MCF 10A (cell line): ENCODE data around the gene PSPN. TPM values are rescaled to one million over a fixed set of nuclear protein-coding genes. Genes with fewer than 3 reads are reported as not detected.
"Not testable (repeated sequence)": the region's sequence is repeated elsewhere in the genome, so short reads cannot be mapped to it uniquely, and the experiment has no call there.

ENCODE experiments used
- BruUV-seq: library from RNA; stranded (reverse); fragments of 400-500 nt; replicated peaks from 2 replicates; lab custom pipeline; 2021; lab: Mats Ljungman, UMichigan
- CTCF ChIA-PET: fragments of 300-600 bp; sonication (Branson Sonifier 250); formaldehyde crosslinking; extraction: SDS; loops from one replicate; lab custom pipeline; 2021; ENCODE audit warnings: antibody characterized with exemption, inconsistent platforms; lab: Yijun Ruan, JAX
- POLR2A ChIA-PET: fragments of 300-600, 350-650 bp; sonication (Branson Sonifier 250); formaldehyde crosslinking; extraction: SDS; loops from one replicate; lab custom pipeline; 2020; ENCODE audit warnings: antibody characterized with exemption, inconsistent platforms; lab: Yijun Ruan, JAX
- DNase-seq: peaks from one replicate; pipeline ENCODE4 v3.0.0-alpha.2; 2018; ENCODE audit not compliant: unreplicated experiment
- H3K27ac Mint-ChIP-seq: one replicate; pipeline ENCODE4 v1.8.0; 2022; ENCODE audit warnings: mild to moderate bottlenecking, low read depth, mixed read lengths; ENCODE audit not compliant: unreplicated experiment
- H3K27me3 Mint-ChIP-seq: one replicate; pipeline ENCODE4 v1.8.0; 2022; ENCODE audit warnings: mixed read lengths; ENCODE audit not compliant: insufficient read depth, unreplicated experiment
- H3K36me3 Mint-ChIP-seq: one replicate; pipeline ENCODE4 v1.8.0; 2022; ENCODE audit warnings: mild to moderate bottlenecking, moderate library complexity, mixed read lengths; ENCODE audit not compliant: insufficient read depth, unreplicated experiment
- H3K4me1 Mint-ChIP-seq: one replicate; pipeline ENCODE4 v1.8.0; 2022; ENCODE audit warnings: mixed read lengths; ENCODE audit not compliant: insufficient read depth, unreplicated experiment
- H3K4me3 Mint-ChIP-seq: one replicate; pipeline ENCODE4 v1.8.0; 2022; ENCODE audit warnings: mild to moderate bottlenecking, moderate library complexity, mixed read lengths; ENCODE audit not compliant: unreplicated experiment
- H3K9me3 Mint-ChIP-seq: one replicate; pipeline ENCODE4 v1.8.0; 2022; ENCODE audit warnings: mixed read lengths; ENCODE audit not compliant: unreplicated experiment
- CTCF ChIP-seq: fragments of 200-600 bp; IDR thresholded peaks from one replicate; pipeline ENCODE4 v1.8.0; 2022; ENCODE audit warnings: antibody characterized with exemption, mild to moderate bottlenecking; ENCODE audit not compliant: unreplicated experiment
- intact Hi-C: fragments of 100-400 bp; cut with micrococcal nuclease; formaldehyde crosslinking; loops from 2 replicates; pipeline ENCODE4 v1.14.1; 2022
- total RNA-seq: library from RNA; stranded (reverse); gene quantifications from 2 replicates; pipeline ENCODE4 v1.2.3, GENCODE V29; 2022

The PSPN gene
- total RNA-seq, 1 experiment from 2014 or later: 1.1 TPM

- no peaks in the 10 kb centered on the region for H3K27me3 Mint-ChIP-seq
- H3K36me3 Mint-ChIP-seq: no peaks in the 10 kb centered on the region
- H3K27ac Mint-ChIP-seq: no peak overlapping the region
- ChIA-PET POLR2A (no interaction called here), CTCF (interaction anchor here (0.7 kb wide), 1 partner anchor 184 kb away, joined by 3 read pairs; no protein-coding TSS in a partner anchor)
- no peaks in the 10 kb centered on the region for H3K4me1 Mint-ChIP-seq
- H3K4me3 Mint-ChIP-seq: no peak overlapping the region
- no peaks in the 10 kb centered on the region for H3K9me3 Mint-ChIP-seq
- intact Hi-C loops: no loop called here
- no peak for DNase-seq
- no TSS peak for BruUV-seq
- no peak for TF ChIP-seq CTCF
These were observed 27.3 kb upstream of the PSPN start for GRCh38 chr19:6402837-6403608.

- Mint-ChIP-seq H3K9me3 (no peaks in the 10 kb centered on the region), H3K4me3 (no peak overlapping the region), H3K36me3 (no peaks in the 10 kb centered on the region), H3K4me1 (no peaks in the 10 kb centered on the region), H3K27ac (no peak overlapping the region), H3K27me3 (no peaks in the 10 kb centered on the region)
- no TSS peak for BruUV-seq
- no peak for DNase-seq
- ChIA-PET POLR2A (no interaction called here), CTCF (interaction anchor here (0.8 kb wide), 1 partner anchor 24 kb away, joined by 3 read pairs; no protein-coding TSS in a partner anchor)
- no peak for TF ChIP-seq CTCF
- intact Hi-C loops: no loop called here
These were observed 26.3 kb upstream of the PSPN start for GRCh38 chr19:6402058-6402457.

- H3K9me3 Mint-ChIP-seq, DNase-seq, intact Hi-C loops, H3K27me3 Mint-ChIP-seq, H3K36me3 Mint-ChIP-seq, H3K4me3 Mint-ChIP-seq, BruUV-seq, POLR2A ChIA-PET, H3K27ac Mint-ChIP-seq, H3K4me1 Mint-ChIP-seq: not testable (repeated sequence)
- CTCF ChIA-PET: interaction anchor here (0.7 kb wide), 1 partner anchor 1932 kb away, joined by 3 read pairs; no protein-coding TSS in a partner anchor
These were observed 24.6 kb upstream of the PSPN start for GRCh38 chr19:6400062-6400944.

GRCh38 chr19:6396305-6396704 lies 20.6 kb upstream of the PSPN start:
- H3K27ac Mint-ChIP-seq: no peak overlapping the region
- H3K36me3 Mint-ChIP-seq: peaks cover 8% of the 10 kb centered on the region
- POLR2A ChIA-PET: no interaction called here
- no TSS peak for BruUV-seq
- H3K9me3 Mint-ChIP-seq: no peaks in the 10 kb centered on the region
- H3K4me1 Mint-ChIP-seq: peaks cover 13% of the 10 kb centered on the region
- intact Hi-C loops: no loop called here
- CTCF ChIA-PET: no interaction called here
- DNase-seq: no peak
- H3K27me3 Mint-ChIP-seq: no peaks in the 10 kb centered on the region
- TF ChIP-seq CTCF: no peak
- no peak overlapping the region for H3K4me3 Mint-ChIP-seq
